NCI-H524 treated with DMSO at 0.1 percent for 48 hours (cell line): ENCODE data around the gene TTYH3.
"Not testable (repeated sequence)": the region's sequence is repeated elsewhere in the genome, so short reads cannot be mapped to it uniquely, and the experiment has no call there.

Experiments
- DNase-seq: peaks from one replicate; lab custom pipeline; 2025; lab: John Stamatoyannopoulos, UW

Gene TTYH3

DNA sequence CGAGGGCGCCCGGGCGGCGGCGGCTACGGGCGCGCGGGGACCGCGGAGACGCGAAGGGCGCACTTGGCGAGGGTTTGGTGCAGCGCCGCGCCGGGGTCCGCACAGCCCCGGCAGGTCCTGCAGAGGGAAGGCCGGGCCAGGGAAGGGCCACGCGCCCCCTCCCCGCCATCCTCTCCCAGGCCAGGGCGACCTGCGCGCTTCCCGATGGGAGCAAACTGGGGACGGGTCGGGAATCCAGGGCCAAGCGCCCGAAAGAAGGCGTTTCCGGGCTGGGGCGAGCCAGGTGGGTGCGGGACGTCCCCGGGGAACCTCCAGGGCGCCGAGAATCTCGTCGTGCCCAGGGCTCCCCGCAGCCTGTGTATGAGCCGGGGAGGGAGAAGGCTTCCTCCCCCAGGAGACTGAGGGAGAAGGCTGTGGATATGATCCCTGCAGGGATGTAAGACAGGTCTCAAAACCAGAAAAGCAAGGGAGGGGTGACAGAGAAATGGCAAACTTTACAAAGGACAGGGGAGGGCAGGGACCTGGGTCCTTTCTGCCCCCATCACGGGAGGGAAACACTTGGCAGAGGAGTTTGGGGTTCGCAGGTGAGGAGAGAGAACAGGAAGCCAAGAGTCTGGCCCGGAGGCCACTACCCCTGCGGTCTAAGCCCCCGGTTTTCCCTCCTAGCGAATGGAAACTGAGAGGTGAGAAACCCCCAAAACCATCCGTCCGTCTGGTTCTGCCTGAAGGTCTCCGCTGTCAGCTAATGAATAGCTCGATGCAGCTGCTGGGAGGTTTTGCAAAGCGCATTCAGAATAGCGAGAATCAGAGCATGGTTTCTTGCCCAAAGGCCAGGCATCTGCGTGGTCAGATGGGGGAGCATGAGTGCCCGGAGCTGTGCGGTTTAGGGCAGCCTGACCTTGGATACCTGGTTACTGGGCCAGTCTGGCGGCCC lies 56.9 kb downstream of the TTYH3 start:
- no peak for DNase-seq

DNA sequence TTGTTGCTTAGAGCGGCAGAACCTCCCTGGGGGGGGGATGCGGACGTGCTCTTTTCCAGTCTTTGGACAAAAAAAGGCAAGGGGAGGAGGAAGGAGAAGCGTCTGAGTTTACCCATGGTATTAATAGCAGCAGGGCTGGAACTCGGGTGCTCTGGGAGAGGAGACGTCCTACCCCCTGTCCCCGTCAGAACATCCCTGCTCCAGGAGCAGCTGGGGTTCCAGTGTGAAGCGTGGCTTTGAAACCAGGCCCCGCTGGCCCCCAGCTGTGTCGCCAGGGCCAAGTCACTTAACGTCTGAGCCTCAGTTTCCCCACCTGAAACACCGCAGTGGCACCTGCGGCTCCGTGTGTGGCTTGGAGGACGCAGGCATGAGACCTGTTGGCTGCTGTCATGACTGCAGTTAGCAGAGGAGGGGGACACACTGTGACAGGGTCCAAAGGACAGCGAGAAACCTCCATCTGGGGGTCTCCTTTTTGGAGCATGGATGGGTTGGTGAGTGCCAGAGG lies 57.6 kb downstream of the TTYH3 start:
- DNase-seq: no peak

DNA sequence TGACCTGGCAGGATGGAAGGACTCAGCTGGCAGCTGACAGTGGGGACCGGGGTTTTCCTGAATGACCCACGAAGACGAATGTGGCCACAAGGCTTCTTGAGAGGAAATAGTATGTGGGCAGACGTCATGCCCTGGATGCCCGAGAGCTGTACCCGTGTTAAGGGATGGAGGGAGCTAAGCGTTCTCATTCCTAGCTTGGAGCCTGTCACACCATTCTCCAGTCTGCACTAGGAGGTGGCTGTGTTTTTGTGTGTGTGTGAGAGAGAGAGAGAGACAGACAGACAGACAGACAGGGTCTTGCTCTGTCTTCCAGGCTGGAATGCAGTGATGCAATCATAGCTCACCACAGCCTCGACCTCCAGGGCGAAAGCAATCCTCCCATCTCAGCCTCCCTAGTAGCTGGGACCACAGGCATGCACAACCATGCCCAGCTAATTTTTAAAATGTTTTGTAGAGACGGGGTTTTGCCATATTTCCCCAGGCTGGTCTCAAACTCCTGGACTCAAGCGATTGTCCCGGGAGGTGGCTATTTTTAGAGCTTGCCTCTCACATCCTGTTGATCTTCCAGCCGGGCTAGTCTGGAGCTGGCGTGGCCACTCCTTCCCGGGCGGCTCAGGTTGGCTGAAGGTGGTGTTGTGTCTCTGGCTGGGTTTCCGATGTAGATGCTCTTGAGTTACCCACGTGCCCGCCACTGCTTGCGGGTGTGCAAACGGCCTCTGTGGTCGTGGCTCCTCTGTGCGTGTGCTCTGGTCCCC lies 58.3 kb downstream of the TTYH3 start:
- DNase-seq: no peak

- no peak for DNase-seq
Measured at GRCh38 chr7:2691011-2691707, 59.4 kb downstream of the TTYH3 start.

GRCh38 chr7:2691932-2692439 lies 60.2 kb downstream of the TTYH3 start:
- not testable (repeated sequence) for DNase-seq

DNA sequence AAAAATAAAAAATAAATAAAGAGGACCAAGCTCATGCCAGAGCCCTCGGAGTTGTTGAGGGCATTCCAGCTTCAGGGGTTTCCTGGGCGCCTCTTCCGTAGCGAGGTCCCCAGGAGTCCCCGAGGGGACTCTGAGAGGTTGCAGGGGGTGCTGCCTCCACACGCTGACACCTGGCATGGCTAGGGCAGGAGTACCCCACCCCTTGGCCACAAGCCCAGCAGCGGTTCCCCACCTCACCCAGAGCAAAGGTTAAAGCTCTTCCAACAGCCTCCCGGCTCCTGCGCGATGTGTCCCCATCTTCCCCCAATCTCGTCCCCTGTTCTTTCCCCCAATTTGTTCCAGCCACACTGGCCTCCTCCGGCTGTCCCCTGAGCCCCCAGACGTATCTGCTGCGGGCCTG lies 60.8 kb downstream of the TTYH3 start:
- no peak for DNase-seq

GRCh38 chr7:2693420-2694121 lies 61.8 kb downstream of the TTYH3 start:
- not testable (repeated sequence) for DNase-seq

- not testable (repeated sequence) for DNase-seq
Measured at GRCh38 chr7:2694122-2694436, 62.3 kb downstream of the TTYH3 start.

DNA sequence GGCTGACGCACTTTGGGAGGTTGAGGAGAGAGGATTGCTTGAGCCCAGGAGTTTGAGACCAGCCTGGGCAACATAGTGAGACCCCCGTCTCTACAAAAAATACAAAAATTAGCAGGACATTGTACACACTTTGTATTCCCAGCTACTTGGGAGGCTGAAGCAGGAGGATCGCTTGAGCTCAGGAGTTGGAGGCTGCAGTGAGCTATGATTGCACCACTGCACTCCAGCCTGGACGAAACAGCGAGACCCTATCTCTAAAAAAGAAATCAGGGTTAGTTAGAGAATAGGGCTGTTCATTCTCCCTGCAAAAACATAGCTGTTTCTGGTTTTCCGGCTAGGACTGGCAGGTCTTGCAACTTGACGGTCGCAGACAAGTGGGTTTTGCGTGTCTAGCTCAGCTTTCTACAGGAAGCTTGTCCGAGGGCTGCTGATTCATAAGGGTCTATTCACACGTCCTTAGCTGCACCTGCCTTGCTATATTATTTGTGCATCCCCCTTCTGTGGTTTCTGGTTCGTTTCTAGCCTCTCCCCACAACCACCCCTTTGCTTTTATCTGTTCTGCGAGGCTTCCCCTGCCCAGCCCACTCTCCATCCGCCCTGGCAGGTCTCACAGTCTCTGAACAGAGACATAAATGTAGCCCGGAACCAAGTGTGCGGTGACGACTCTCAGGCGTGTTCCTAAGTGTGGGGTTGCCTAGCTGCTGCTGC lies 66.9 kb downstream of the TTYH3 start:
- DNase-seq: no peak

DNA sequence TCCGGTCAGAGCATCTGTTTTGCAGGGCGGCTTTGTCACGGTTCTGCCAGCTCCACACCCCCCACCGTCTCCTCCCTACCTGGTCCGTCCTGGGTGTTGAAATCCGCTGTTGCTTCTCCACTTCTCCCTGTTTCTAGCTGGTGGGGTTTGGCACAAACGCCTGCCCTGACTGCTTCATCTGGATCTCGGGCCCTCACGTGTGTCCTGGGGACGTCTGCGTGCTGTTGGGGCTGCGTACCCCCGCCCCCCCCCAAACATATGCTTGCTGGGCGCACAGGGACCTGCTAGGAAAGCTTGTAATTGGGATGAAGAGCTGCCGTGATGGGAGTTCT lies 67.5 kb downstream of the TTYH3 start:
- DNase-seq: no peak

GRCh38 chr7:2700141-2700850 lies 68.5 kb downstream of the TTYH3 start:
- DNase-seq: no peak

DNA sequence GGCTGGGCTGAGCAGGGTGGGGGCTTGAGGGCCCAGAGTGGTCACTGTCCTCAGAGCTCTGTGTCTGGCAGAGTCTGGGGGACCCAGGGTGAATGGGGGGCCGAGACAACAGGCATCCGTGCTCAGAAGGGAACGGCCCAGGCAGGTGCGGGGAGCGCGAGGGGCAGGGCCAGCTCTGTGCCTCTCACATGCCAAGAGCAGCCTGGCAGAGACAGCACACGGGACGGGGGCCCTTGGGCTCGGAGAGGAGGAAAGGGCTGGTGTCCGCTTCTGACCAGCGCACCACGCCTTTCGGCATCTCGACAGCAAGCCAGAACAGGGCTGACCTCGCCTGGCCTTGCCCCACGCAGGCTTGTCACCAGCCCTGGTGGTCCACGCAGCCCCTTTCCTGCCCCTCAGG lies 69.6 kb downstream of the TTYH3 start:
- DNase-seq: no peak

- no peak for DNase-seq
Measured at GRCh38 chr7:2701832-2702593, 70.2 kb downstream of the TTYH3 start.

- no peak for DNase-seq
Measured at GRCh38 chr7:2702594-2702957, 70.8 kb downstream of the TTYH3 start.

- DNase-seq: no peak
Measured at GRCh38 chr7:2705371-2706096, 73.7 kb downstream of the TTYH3 start.

- no peak for DNase-seq
Measured at GRCh38 chr7:2706685-2707126, 74.9 kb downstream of the TTYH3 start.

DNA sequence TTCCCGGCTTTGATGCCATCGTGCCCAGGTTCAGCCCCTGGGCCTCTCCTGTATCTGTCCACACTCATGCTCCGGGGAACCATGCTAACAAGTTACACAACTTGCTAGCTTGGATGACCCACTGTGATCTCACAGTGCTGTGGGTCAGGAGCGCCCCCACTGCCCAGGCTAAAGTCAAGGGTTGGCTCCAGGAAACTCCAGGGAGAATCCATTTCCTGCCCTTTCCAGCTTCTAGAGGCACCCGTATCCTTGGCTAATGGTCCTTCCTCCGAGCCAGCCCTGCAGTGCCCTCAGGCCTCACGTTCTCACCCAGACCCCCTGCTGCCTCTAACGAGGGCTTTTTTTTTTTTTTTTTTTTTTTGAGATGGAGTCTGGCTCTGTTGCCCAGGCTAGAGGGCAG lies 75.7 kb downstream of the TTYH3 start:
- DNase-seq: no peak

DNA sequence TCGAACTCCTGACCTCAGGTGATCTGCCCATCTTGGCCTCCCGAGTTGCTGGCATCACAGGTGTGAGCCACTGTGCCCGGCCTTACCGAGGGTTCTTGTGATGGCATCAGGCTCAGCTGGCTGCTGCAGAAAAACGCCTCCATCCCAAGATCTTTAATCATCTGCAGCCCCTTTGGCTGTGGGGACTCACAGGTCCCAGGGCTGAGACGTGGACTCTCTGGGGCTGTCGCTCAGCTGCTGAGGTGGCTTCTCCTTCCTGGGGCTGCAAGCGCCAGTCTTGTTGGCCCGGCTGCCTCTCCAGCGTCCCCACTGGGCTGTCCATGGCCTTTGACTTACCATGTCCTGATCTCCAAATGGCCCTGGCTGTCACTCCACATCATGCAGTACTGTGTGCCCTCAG lies 76.3 kb downstream of the TTYH3 start:
- no peak for DNase-seq
